Stimulated activated naive B cell treated with anti-CD40 and anti-IgM and Interleukin-4, amounts not matched to agents 10 μg/mL and 1 μg/mL and 100 μg/mL, for 72 hours (primary cell): ENCODE results near the gene RNU11.
A peak's percentile ranks its signal among the peaks of the same experiment; 100 is the strongest.
"Not testable (repeated sequence)": the region's sequence is repeated elsewhere in the genome, so short reads cannot be mapped to it uniquely, and the experiment has no call there.

Source experiments
- ATAC-seq, 2 donors: fragments of 150-1000 bp; cut with Tn5 transposase; replicated peaks; 2 replicates each; pipeline ENCODE4 v1.10.0; 2021; ENCODE audit warnings: moderate library complexity in 1 of 2
- DNase-seq: peaks from one replicate; pipeline ENCODE4 v3.0.0; 2021
- H3K27ac Mint-ChIP-seq: one replicate; pipeline ENCODE4 v1.8.0; 2022; ENCODE audit warnings: mild to moderate bottlenecking, mixed read lengths
- H3K27me3 Mint-ChIP-seq, 2 donors: one replicate each; pipeline ENCODE4 v1.8.0; 2022; ENCODE audit warnings: mixed read lengths in 2 of 2
- H3K36me3 Mint-ChIP-seq, 2 donors: one replicate each; pipeline ENCODE4 v1.8.0; 2022; ENCODE audit warnings: mixed read lengths in 2 of 2, mild to moderate bottlenecking in 1 of 2
- H3K4me1 Mint-ChIP-seq, 2 donors: one replicate each; pipeline ENCODE4 v1.8.0; 2022; ENCODE audit warnings: mixed read lengths in 2 of 2, mild to moderate bottlenecking in 1 of 2
- H3K4me3 Mint-ChIP-seq, 2 donors: one replicate each; pipeline ENCODE4 v1.8.0; 2022; ENCODE audit warnings: mild to moderate bottlenecking in 2 of 2, mixed read lengths in 2 of 2, moderate library complexity in 1 of 2
- H3K9me3 Mint-ChIP-seq, 2 donors: one replicate each; pipeline ENCODE4 v1.8.0; 2022; ENCODE audit warnings: mixed read lengths in 2 of 2, mild to moderate bottlenecking in 1 of 2

The RNU11 gene

DNA sequence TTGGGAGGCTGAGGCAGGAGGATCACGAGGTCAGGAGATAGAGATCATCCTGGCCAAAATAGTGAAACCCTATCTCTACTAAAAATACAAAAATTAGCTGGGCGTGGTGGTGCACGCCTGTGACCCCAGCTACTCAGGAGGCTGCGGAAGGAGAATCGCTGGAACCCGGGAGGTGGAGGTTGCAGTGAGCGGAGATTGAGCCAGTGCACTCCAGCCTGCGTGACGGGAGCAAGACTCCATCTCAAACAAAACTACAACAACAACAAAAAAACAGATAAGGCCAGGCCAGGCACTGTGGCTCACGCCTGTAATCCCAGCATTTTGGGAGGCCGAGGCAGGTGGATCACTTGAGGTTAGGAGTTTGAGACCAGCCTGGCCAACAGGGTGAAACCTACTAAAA, 3.0 kb upstream of the RNU11 start:
- H3K27me3 Mint-ChIP-seq, H3K4me3 Mint-ChIP-seq, H3K9me3 Mint-ChIP-seq, ATAC-seq, DNase-seq: not testable (repeated sequence)
- Mint-ChIP-seq H3K36me3 (peaks cover 4 to 20% of the 10 kb centered on the region in 2 donors), H3K27ac (peak overlapping the region; percentile 67), H3K4me1 (peaks cover 22 to 51% of the 10 kb centered on the region in 2 donors)

DNA sequence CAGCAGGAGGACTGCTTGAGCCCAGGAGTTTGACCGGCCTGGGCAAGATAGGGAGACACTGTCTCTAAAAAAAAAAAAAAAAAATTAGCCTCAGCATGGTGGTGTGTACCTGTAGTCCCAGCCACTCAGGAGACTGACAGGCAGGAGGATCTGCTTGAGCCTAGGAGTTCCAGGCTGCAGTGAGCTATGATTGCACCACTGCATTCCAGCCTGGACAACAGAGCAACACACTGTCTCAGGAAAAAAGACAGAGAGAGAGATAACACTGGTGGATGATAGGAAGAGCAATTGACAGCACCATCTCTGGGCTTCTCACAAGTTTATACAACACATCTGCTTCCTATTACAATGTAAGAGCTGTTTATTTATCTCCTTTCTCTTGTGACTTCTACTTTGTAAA, 2.4 kb upstream of the RNU11 start:
- peak overlapping the region; percentile 38 for H3K27ac Mint-ChIP-seq
- no peaks in the 10 kb centered on the region for H3K9me3 Mint-ChIP-seq
- H3K36me3 Mint-ChIP-seq = peaks cover 4 to 20% of the 10 kb centered on the region in 2 donors
- H3K4me3 Mint-ChIP-seq = no peak overlapping the region
- H3K27me3 Mint-ChIP-seq = no peaks in the 10 kb centered on the region
- peaks cover 22 to 51% of the 10 kb centered on the region in 2 donors for H3K4me1 Mint-ChIP-seq
- ATAC-seq = no peak
- no peak for DNase-seq

DNA sequence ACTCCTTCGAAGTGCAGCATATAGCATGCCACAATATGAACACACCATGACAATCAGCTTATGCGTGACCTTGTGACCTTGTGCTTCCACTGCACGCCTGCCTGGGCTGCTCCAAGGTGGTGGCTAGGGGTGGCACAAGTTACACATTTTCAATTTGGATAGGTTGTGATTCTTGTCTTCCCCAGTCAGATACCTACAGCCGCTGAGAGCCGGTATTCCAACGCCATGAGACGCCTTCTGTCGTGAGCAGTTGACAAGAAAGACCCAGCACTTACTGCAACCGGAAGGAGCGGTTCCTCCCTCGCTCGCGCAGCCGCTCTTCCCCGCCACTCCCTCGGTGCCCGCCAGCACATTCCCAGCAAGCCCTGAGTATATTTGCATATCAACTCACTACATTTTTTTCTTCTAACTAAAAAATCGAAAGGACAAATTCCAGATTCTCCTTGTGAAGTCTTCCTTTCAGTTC, 359 bp upstream of the RNU11 start:
- Mint-ChIP-seq H3K9me3 (no peaks in the 10 kb centered on the region), H3K36me3 (peaks cover 0 to 15% of the 10 kb centered on the region in 2 donors), H3K27ac (peak overlapping the region; percentile 100), H3K4me1 (peaks cover 15 to 38% of the 10 kb centered on the region in 2 donors), H3K4me3 (peak overlapping the region; percentile 93 to 95), H3K27me3 (no peaks in the 10 kb centered on the region)
- DNase-seq (peak; percentile 85), ATAC-seq (peak; percentile 69 to 77)

DNA sequence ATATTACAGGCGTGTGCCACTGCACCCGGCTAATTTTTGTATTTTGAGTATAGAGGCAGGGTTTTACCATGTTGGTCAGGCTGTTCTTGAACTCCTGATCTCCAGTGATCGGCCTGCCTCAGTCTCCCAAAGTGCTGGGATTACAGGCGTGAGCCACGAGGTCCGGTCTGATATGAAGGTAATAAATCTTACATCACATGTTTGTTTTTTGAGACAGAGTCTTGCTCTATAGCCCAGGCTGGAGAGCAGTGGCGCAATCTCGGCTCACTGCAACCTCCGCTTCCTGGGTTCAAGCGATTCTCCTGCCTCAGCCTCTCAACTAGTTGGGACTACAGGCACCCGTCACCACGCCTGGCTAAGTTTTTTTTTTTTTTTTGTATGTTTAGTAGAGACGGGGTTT, 4.7 kb downstream of the RNU11 start:
- not testable (repeated sequence) for H3K36me3 Mint-ChIP-seq, H3K4me3 Mint-ChIP-seq, H3K9me3 Mint-ChIP-seq, DNase-seq, ATAC-seq, H3K27ac Mint-ChIP-seq, H3K27me3 Mint-ChIP-seq
- peaks cover 2 to 12% of the 10 kb centered on the region in 2 donors for H3K4me1 Mint-ChIP-seq

- not testable (repeated sequence) for H3K27ac Mint-ChIP-seq, H3K36me3 Mint-ChIP-seq, H3K4me3 Mint-ChIP-seq, ATAC-seq, H3K9me3 Mint-ChIP-seq, H3K27me3 Mint-ChIP-seq, H3K4me1 Mint-ChIP-seq, DNase-seq
These were observed 5.5 kb downstream of the RNU11 start for GRCh38 chr1:28653870-28654269.

- H3K27ac Mint-ChIP-seq, H3K9me3 Mint-ChIP-seq, ATAC-seq, DNase-seq, H3K4me1 Mint-ChIP-seq, H3K27me3 Mint-ChIP-seq, H3K4me3 Mint-ChIP-seq, H3K36me3 Mint-ChIP-seq: not testable (repeated sequence)
These were observed 7.3 kb downstream of the RNU11 start for GRCh38 chr1:28655448-28656311.

GRCh38 chr1:28656335-28656734, 7.9 kb downstream of the RNU11 start:
- Mint-ChIP-seq H3K9me3 (no peaks in the 10 kb centered on the region), H3K4me1 (no peaks in the 10 kb centered on the region), H3K4me3 (no peak overlapping the region), H3K27ac (no peak overlapping the region), H3K36me3 (no peaks in the 10 kb centered on the region), H3K27me3 (no peaks in the 10 kb centered on the region)
- ATAC-seq (no peak), DNase-seq (no peak)

DNA sequence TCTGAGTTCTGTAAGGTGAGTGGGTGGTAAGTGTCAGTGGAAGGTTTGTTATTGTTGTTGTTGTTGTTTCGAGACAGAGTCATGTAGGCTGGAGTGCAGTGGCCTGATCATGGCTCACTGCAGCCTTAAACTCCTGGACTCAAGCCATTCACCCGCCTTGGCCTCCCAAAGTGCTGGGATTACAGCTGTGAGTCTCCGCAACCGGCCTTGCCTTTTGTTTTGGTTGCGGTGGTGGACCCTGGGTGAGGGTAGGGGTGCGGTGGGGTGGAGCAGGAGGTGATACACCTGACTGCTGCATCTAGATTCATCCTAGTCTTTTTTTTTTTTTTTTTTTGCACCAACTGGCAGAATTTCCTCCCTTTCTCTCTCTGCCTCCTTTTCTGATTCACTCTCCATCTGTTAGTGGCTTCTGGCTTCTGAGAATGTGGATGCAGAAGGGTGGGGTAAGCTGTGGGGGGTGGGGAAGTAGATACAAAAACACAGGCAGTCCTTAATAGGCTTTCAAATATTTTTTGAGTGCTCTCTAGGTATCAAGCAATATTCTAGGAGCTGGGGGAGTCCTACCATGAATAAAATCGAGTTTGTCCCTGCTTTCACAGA, 15.6 kb downstream of the RNU11 start:
- Mint-ChIP-seq H3K9me3 (no peaks in the 10 kb centered on the region), H3K27me3 (no peaks in the 10 kb centered on the region), H3K36me3 (no peaks in the 10 kb centered on the region), H3K27ac (no peak overlapping the region), H3K4me3 (no peak overlapping the region), H3K4me1 (peaks cover 5% of the 10 kb centered on the region in 2 donors)
- DNase-seq (no peak), ATAC-seq (no peak)

- ATAC-seq (no peak), DNase-seq (no peak)
- H3K9me3 Mint-ChIP-seq = no peaks in the 10 kb centered on the region
- peaks cover 2 to 7% of the 10 kb centered on the region in 2 donors for H3K36me3 Mint-ChIP-seq
- peaks cover 5 to 7% of the 10 kb centered on the region in 2 donors for H3K4me1 Mint-ChIP-seq
- peak overlapping the region; percentile 26 to 43 for H3K4me3 Mint-ChIP-seq
- peak overlapping the region; percentile 65 for H3K27ac Mint-ChIP-seq
- H3K27me3 Mint-ChIP-seq = no peaks in the 10 kb centered on the region
These were observed 18.4 kb downstream of the RNU11 start for GRCh38 chr1:28666806-28667205.

DNA sequence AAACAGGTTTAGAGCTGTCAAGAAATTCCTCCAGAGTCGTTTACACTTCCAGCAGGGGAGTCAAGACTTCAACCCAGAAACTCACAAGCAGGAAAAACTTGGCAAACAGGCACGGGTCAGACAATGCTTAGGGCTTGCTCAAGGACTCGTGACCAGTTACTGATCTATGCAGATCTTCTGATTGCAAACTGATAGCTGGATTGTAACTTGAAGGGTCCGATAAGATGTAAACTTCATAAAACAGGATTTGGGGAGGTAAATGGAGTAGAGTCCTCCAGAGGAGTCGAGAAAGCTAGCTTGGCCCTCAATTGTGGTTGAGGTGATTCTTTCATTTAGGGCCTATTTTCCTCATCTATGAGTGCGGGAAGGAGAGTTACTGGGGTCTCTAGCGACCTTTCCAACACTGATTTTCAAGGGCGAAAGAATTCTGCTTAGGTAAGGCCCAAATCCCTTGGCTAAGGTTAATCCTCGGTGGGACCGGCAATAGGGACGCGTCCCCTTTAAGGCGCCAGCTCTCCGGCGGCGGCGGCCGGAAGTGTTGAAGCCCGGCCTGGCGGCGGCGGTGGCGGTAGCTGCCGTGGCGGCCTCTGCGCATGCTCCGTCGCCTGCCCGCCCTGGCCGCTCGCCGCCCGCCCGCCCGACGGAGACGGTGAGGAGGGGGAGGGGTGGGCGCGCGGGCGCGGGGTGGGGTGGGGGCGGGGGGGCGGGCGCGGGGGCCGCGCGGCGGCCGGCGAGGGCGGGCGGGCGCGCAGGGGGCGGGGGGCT, 20.0 kb downstream of the RNU11 start, which contains the start of gene GMEB1:
Gene GMEB1 (plus strand): TSS at position 594 of the 765 bp plus-strand sequence. CDS start 14,829 bp downstream, outside the sequence.
- peak; percentile 77 to 79 for ATAC-seq
- Mint-ChIP-seq H3K4me3 (peak within 1 kb of the TSS; percentile 97 to 99), H3K27ac (peak within 1 kb of the TSS; percentile 97), H3K9me3 (no peaks in the 10 kb centered on the region), H3K4me1 (peaks cover 5 to 8% of the 10 kb centered on the region in 2 donors), H3K36me3 (peaks cover 2 to 11% of the 10 kb centered on the region in 2 donors), H3K27me3 (no peaks in the 10 kb centered on the region)
- peak; percentile 80 for DNase-seq

DNA sequence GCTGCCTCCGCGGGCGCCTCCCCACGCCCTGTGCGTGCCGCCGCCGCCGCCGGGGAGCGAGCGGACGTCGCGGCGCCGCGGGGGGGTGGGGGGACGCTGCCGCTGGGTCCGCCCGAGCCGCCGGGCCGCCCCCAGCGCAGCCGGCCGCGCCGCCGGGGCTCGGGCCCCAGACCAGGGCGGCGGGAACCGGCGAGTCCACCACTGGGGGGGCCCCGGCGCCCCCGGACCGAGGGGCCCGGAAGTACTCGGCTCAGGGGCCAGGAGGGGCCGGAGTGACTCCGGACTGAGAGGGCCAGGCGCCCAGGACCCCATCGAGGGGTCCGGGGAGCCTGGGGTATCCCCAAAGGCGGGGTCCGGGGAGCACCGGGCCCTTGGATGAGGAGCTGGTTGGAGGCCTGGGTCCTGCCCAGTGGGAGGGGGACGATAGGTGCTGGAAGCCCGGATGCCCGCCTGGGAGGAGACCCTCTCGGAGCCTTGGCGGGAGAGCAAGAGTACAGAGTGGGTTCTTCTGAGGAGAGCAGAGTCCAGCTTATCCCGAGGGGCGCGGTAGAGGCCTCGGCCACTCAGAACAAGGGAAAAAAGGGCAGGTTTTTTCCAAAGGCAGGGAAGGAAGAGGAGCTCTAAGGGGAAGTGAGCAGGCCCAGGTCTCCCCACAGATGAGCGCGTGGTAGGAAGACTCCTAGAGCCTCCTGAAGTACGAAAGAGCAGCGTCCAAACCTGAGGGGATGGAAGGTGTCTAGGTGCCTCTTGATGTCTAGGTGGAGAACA, 20.7 kb downstream of the RNU11 start:
- ATAC-seq = peak; percentile 76 to 82
- Mint-ChIP-seq H3K36me3 (peaks cover 2 to 11% of the 10 kb centered on the region in 2 donors), H3K4me1 (peaks cover 5 to 8% of the 10 kb centered on the region in 2 donors), H3K4me3 (peak overlapping the region; percentile 97 to 99), H3K9me3 (no peaks in the 10 kb centered on the region), H3K27ac (peak overlapping the region; percentile 97), H3K27me3 (no peaks in the 10 kb centered on the region)
- peak; percentile 46 for DNase-seq

DNA sequence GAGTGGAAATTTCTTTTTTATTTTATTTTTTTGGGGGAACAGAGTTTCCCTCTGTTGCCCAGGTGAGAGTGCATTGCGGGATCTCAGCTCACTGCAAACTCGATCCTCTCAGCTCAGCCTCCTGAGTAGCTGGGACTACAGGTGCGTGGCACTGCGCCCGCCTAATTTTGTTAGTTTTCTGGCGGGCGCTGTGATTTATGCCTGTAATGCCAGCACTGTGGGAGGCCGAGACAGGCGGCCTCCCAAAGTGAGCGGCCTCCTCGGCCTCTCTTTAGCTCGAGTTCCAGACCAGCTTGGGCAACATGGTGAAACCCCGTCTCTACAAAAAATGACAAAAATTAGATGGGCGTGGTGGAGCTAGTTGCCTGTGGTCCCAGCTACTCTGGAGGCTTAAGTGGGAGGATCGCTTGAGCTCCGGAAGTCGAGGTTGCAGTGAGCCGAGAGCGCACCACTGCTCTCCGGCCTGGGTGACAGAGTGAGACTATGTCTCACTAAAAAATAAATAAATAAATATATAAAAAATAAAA, 22.9 kb downstream of the RNU11 start:
- DNase-seq = no peak
- peaks cover 8 to 10% of the 10 kb centered on the region in 2 donors for H3K4me1 Mint-ChIP-seq

GRCh38 chr1:28672971-28673370, 24.6 kb downstream of the RNU11 start:
- Mint-ChIP-seq H3K36me3 (peaks cover 2 to 20% of the 10 kb centered on the region in 2 donors), H3K27ac (peak overlapping the region; percentile 37)
- not testable (repeated sequence) for H3K4me1 Mint-ChIP-seq, DNase-seq, H3K9me3 Mint-ChIP-seq, ATAC-seq, H3K4me3 Mint-ChIP-seq, H3K27me3 Mint-ChIP-seq

More for the DNA sequence above, 22.9 kb downstream of the RNU11 start:
- no peaks in the 10 kb centered on the region for H3K9me3 Mint-ChIP-seq
- ATAC-seq = no peak
- H3K36me3 Mint-ChIP-seq = peaks cover 2 to 20% of the 10 kb centered on the region in 2 donors
- H3K27ac Mint-ChIP-seq = no peak overlapping the region
- no peak overlapping the region for H3K4me3 Mint-ChIP-seq
- H3K27me3 Mint-ChIP-seq = no peaks in the 10 kb centered on the region
